HG02763 (cell line): ENCODE results near the gene CNTNAP2.

ENCODE experiments used
- ATAC-seq: cut with Tn5 transposase; IDR thresholded peaks from one replicate; pipeline ENCODE4 v1.9.1; 2021; ENCODE audit warnings: mild to moderate bottlenecking, moderate library complexity; ENCODE audit not compliant: unreplicated experiment

CNTNAP2 gene

GRCh38 chr7:147519062-147519461, 1402.5 kb downstream of the CNTNAP2 start:
- no peak for ATAC-seq

GRCh38 chr7:147523056-147523455, 1406.5 kb downstream of the CNTNAP2 start:
- ATAC-seq, result no peak

GRCh38 chr7:147524726-147525250, 1408.2 kb downstream of the CNTNAP2 start:
- no peak for ATAC-seq

GRCh38 chr7:147525325-147525724, 1408.7 kb downstream of the CNTNAP2 start:
- ATAC-seq, result no peak

GRCh38 chr7:147535701-147536111, 1419.1 kb downstream of the CNTNAP2 start:
- ATAC-seq, result no peak

GRCh38 chr7:147539685-147540084, 1423.1 kb downstream of the CNTNAP2 start:
- no peak for ATAC-seq

GRCh38 chr7:147540743-147541142, 1424.1 kb downstream of the CNTNAP2 start:
- no peak for ATAC-seq

GRCh38 chr7:147541261-147541660, 1424.7 kb downstream of the CNTNAP2 start:
- ATAC-seq, result no peak

GRCh38 chr7:147547252-147547897, 1430.8 kb downstream of the CNTNAP2 start:
- ATAC-seq, result no peak

GRCh38 chr7:147556317-147556716, 1439.7 kb downstream of the CNTNAP2 start:
- ATAC-seq, result no peak

- ATAC-seq, result no peak
Observed at GRCh38 chr7:147563669-147564068, 1447.1 kb downstream of the CNTNAP2 start.

- ATAC-seq, result no peak
Observed at GRCh38 chr7:147564786-147565476, 1448.3 kb downstream of the CNTNAP2 start.

- ATAC-seq, result no peak
Observed at GRCh38 chr7:147567043-147567442, 1450.4 kb downstream of the CNTNAP2 start.

- ATAC-seq, result no peak
Observed at GRCh38 chr7:147569116-147569913, 1452.7 kb downstream of the CNTNAP2 start.

GRCh38 chr7:147570390-147570789, 1453.8 kb downstream of the CNTNAP2 start:
- no peak for ATAC-seq

- ATAC-seq, result no peak
Observed at GRCh38 chr7:147571436-147572185, 1455.0 kb downstream of the CNTNAP2 start.

- ATAC-seq, result no peak
Observed at GRCh38 chr7:147578196-147578595, 1461.6 kb downstream of the CNTNAP2 start.

GRCh38 chr7:147579148-147579547, 1462.5 kb downstream of the CNTNAP2 start:
- ATAC-seq, result no peak

- no peak for ATAC-seq
Observed at GRCh38 chr7:147584771-147585193, 1468.2 kb downstream of the CNTNAP2 start.

GRCh38 chr7:147586110-147586509, 1469.5 kb downstream of the CNTNAP2 start:
- no peak for ATAC-seq

GRCh38 chr7:147586526-147586925, 1469.9 kb downstream of the CNTNAP2 start:
- ATAC-seq, result no peak
